ENCODE results near the gene L3MBTL3. TPM values are rescaled to one million over a fixed set of nuclear protein-coding genes. Genes with fewer than 3 reads are reported as not detected.

L3MBTL3 gene
- polyA plus RNA-seq, 1 donor from 2014 or later: 47.6 TPM

DNA sequence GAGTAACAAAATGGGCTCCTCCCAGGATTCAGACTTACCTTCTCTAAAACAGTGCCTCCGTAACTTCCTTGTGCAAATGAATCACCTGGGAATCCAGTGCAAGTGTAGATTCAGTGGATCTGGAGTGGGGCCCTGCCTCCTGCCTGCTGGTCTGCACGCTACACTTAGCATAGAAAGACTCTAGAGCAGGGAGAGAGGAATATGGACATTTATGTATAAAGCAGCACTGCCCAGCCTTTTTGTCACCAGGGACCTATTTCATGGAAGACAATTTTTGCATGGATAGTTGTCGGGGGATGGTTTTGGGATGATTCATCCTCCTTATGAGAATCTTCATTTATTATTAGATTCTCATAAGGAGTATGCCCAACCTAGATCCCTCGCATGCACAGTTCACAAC lies 42.3 kb upstream of the L3MBTL3 start:
- H2AFZ ChIP-seq (ENCODE audit: low read depth, low read length): no peak overlapping the region
- no peak for TF ChIP-seq POLR2AphosphoS5 (IDR thresholded peaks at IDR 0.05)
- no peak for TF ChIP-seq RAD21 (conservative IDR thresholded peaks at IDR 0.05)
- TF ChIP-seq, protein P1, sequence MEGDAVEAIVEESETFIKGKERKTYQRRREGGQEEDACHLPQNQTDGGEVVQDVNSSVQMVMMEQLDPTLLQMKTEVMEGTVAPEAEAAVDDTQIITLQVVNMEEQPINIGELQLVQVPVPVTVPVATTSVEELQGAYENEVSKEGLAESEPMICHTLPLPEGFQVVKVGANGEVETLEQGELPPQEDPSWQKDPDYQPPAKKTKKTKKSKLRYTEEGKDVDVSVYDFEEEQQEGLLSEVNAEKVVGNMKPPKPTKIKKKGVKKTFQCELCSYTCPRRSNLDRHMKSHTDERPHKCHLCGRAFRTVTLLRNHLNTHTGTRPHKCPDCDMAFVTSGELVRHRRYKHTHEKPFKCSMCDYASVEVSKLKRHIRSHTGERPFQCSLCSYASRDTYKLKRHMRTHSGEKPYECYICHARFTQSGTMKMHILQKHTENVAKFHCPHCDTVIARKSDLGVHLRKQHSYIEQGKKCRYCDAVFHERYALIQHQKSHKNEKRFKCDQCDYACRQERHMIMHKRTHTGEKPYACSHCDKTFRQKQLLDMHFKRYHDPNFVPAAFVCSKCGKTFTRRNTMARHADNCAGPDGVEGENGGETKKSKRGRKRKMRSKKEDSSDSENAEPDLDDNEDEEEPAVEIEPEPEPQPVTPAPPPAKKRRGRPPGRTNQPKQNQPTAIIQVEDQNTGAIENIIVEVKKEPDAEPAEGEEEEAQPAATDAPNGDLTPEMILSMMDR (IDR thresholded peaks at IDR 0.05; ENCODE audit: poor library complexity, severe bottlenecking): no peak
- TF ChIP-seq MXI1 (conservative IDR thresholded peaks at IDR 0.05; ENCODE audit: poor library complexity, severe bottlenecking): no peak
- TF ChIP-seq, protein P2, sequence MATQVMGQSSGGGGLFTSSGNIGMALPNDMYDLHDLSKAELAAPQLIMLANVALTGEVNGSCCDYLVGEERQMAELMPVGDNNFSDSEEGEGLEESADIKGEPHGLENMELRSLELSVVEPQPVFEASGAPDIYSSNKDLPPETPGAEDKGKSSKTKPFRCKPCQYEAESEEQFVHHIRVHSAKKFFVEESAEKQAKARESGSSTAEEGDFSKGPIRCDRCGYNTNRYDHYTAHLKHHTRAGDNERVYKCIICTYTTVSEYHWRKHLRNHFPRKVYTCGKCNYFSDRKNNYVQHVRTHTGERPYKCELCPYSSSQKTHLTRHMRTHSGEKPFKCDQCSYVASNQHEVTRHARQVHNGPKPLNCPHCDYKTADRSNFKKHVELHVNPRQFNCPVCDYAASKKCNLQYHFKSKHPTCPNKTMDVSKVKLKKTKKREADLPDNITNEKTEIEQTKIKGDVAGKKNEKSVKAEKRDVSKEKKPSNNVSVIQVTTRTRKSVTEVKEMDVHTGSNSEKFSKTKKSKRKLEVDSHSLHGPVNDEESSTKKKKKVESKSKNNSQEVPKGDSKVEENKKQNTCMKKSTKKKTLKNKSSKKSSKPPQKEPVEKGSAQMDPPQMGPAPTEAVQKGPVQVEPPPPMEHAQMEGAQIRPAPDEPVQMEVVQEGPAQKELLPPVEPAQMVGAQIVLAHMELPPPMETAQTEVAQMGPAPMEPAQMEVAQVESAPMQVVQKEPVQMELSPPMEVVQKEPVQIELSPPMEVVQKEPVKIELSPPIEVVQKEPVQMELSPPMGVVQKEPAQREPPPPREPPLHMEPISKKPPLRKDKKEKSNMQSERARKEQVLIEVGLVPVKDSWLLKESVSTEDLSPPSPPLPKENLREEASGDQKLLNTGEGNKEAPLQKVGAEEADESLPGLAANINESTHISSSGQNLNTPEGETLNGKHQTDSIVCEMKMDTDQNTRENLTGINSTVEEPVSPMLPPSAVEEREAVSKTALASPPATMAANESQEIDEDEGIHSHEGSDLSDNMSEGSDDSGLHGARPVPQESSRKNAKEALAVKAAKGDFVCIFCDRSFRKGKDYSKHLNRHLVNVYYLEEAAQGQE (IDR thresholded peaks at IDR 0.05; ENCODE audit: borderline replicate concordance): no peak
- TF ChIP-seq EZH2 (IDR thresholded peaks at IDR 0.05; ENCODE audit: borderline replicate concordance, insufficient read depth, low read length, poor library complexity, severe bottlenecking): no peak
- TF ChIP-seq EP300 (conservative IDR thresholded peaks at IDR 0.05; ENCODE audit: poor library complexity, severe bottlenecking): no peak
- TF ChIP-seq TAF1 (IDR thresholded peaks at IDR 0.05; ENCODE audit: low read depth): no peak
- TF ChIP-seq SMC3 (conservative IDR thresholded peaks at IDR 0.05; ENCODE audit: poor library complexity): no peak
- no peaks in the 10 kb centered on the region for H3K9me2 ChIP-seq (ENCODE audit: insufficient read depth, low read length)
- no peaks in the 10 kb centered on the region for H3K27me3 ChIP-seq (ENCODE audit: insufficient read depth, low read depth, low read length)
- peaks cover 4% of the 10 kb centered on the region for H3K9me3 ChIP-seq (ENCODE audit: low read length)
- no peak overlapping the region for H3K4me2 ChIP-seq (ENCODE audit: low read length)
- no peak overlapping the region for H3K9ac ChIP-seq (ENCODE audit: low read length)
- H4K20me1 ChIP-seq (ENCODE audit: insufficient read depth): no peaks in the 10 kb centered on the region
- H3K27ac ChIP-seq (ENCODE audit: low read length): no peak overlapping the region
- no peak overlapping the region for H3K4me3 ChIP-seq (ENCODE audit: low read length)
- H3K36me3 ChIP-seq (ENCODE audit: insufficient read depth, low read length): no peaks in the 10 kb centered on the region
- H3K79me2 ChIP-seq (replicated peaks; ENCODE audit: insufficient read depth, low read length): no peaks in the 10 kb centered on the region
- H3F3A ChIP-seq (ENCODE audit: insufficient read depth, low read length, poor library complexity, severe bottlenecking): no peaks in the 10 kb centered on the region

DNA sequence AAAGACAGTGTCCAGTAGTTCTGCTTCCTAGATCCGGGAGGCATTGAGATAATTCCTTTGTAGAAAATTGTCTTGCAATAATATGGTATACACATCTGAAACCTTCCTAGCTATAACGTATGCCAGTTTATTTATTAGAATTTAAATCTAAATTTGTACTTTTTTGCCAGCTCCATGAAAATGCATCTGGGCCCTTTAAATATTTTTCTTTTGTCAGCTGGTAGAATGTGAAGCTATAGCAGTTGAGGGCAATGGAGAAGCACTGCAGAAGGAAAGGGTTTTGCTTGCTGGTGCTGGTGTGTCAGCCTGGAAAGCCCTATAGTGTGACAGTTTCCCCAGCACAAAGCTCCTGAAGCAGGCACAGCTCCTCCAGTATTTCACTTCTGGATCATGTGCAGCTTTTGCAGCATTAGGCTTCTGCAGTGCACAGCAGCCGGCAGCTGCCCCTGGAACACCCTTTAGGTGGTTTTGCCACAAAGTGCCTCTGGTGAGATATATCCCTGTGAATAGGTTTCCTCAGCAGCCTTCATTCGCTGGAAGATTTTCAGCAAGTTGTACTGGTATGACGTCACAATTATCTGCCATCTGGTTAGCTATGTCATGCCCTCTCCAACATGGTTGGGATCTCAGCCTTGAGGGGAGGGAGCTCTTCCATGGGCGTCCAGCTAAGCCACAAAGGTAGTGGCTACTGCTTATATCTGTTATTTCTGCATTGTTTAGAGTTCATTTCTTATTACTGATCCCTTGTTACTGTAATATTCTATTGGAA lies 40.0 kb upstream of the L3MBTL3 start:
- H3K9ac ChIP-seq (ENCODE audit: low read length): no peak overlapping the region
- no peaks in the 10 kb centered on the region for H3K27me3 ChIP-seq (ENCODE audit: insufficient read depth, low read depth, low read length)
- H3K27ac ChIP-seq (ENCODE audit: low read length): no peak overlapping the region
- H3F3A ChIP-seq (ENCODE audit: insufficient read depth, low read length, poor library complexity, severe bottlenecking): no peaks in the 10 kb centered on the region
- no peak overlapping the region for H3K4me2 ChIP-seq (ENCODE audit: low read length)
- H2AFZ ChIP-seq (ENCODE audit: low read depth, low read length): no peak overlapping the region
- H3K79me2 ChIP-seq (replicated peaks; ENCODE audit: insufficient read depth, low read length): no peaks in the 10 kb centered on the region
- H3K9me2 ChIP-seq (ENCODE audit: insufficient read depth, low read length): no peaks in the 10 kb centered on the region
- H3K9me3 ChIP-seq (ENCODE audit: low read length): peaks cover 4% of the 10 kb centered on the region
- no peak overlapping the region for H3K4me3 ChIP-seq (ENCODE audit: low read length)
- H4K20me1 ChIP-seq (ENCODE audit: insufficient read depth): no peaks in the 10 kb centered on the region
- no peak for TF ChIP-seq RAD21 (conservative IDR thresholded peaks at IDR 0.05)
- no peak for TF ChIP-seq EP300 (conservative IDR thresholded peaks at IDR 0.05; ENCODE audit: poor library complexity, severe bottlenecking)
- TF ChIP-seq POLR2AphosphoS5 (IDR thresholded peaks at IDR 0.05): no peak
- TF ChIP-seq, protein P2 (IDR thresholded peaks at IDR 0.05; ENCODE audit: borderline replicate concordance): no peak
- TF ChIP-seq TAF1 (IDR thresholded peaks at IDR 0.05; ENCODE audit: low read depth): no peak
- TF ChIP-seq, protein P1 (IDR thresholded peaks at IDR 0.05; ENCODE audit: poor library complexity, severe bottlenecking): no peak
- no peak for TF ChIP-seq EZH2 (IDR thresholded peaks at IDR 0.05; ENCODE audit: borderline replicate concordance, insufficient read depth, low read length, poor library complexity, severe bottlenecking)
- TF ChIP-seq SMC3 (conservative IDR thresholded peaks at IDR 0.05; ENCODE audit: poor library complexity): no peak
- TF ChIP-seq MXI1 (conservative IDR thresholded peaks at IDR 0.05; ENCODE audit: poor library complexity, severe bottlenecking): no peak
- H3K36me3 ChIP-seq (ENCODE audit: insufficient read depth, low read length): no peaks in the 10 kb centered on the region

Data from neural cell (in vitro differentiated cells).